HTR-8/SVneo (cell line): ENCODE data around the gene DYRK1A.

Experiments used
- DNase-seq: peaks from one replicate; pipeline ENCODE4 v3.0.0; 2011; ENCODE audit warnings: low spot score, mixed read lengths; ENCODE audit not compliant: insufficient read length
- FAIRE-seq: peaks from 2 replicates; lab custom pipeline; 2011; peaks lifted over from hg19 to GRCh38; lab: Jason Lieb, UNC

DYRK1A gene

GRCh38 chr21:37364722-37365121 is 1.9 kb upstream of the DYRK1A start:
- FAIRE-seq (no peak), DNase-seq (no peak)

- no peak for DNase-seq
These were observed 774 bp upstream of the DYRK1A start for GRCh38 chr21:37365517-37366481.

GRCh38 chr21:37367336-37367702 is 746 bp downstream of the DYRK1A start:
- FAIRE-seq: no peak
- DNase-seq: no peak

More at GRCh38 chr21:37365517-37366481, 774 bp upstream of the DYRK1A start:
- no peak for FAIRE-seq

GRCh38 chr21:37367703-37368540 is 1.3 kb downstream of the DYRK1A start:
- FAIRE-seq (no peak), DNase-seq (no peak)

- FAIRE-seq (no peak), DNase-seq (no peak)
These were observed 2.1 kb downstream of the DYRK1A start for GRCh38 chr21:37368541-37369279.

GRCh38 chr21:37369307-37369854 is 2.8 kb downstream of the DYRK1A start:
- no peak for FAIRE-seq
- DNase-seq: no peak

- DNase-seq (no peak), FAIRE-seq (no peak)
These were observed 3.8 kb downstream of the DYRK1A start for GRCh38 chr21:37370152-37371040.

- DNase-seq (no peak), FAIRE-seq (no peak)
These were observed 4.4 kb downstream of the DYRK1A start for GRCh38 chr21:37371041-37371397.

- FAIRE-seq: no peak
These were observed 5.7 kb downstream of the DYRK1A start for GRCh38 chr21:37372127-37372731.

GRCh38 chr21:37372951-37373350 is 6.4 kb downstream of the DYRK1A start:
- no peak for FAIRE-seq

More at GRCh38 chr21:37372127-37372731, 5.7 kb downstream of the DYRK1A start:
- no peak for DNase-seq

GRCh38 chr21:37373539-37373938 is 7.0 kb downstream of the DYRK1A start:
- DNase-seq (no peak), FAIRE-seq (no peak)

More at GRCh38 chr21:37372951-37373350, 6.4 kb downstream of the DYRK1A start:
- no peak for DNase-seq

GRCh38 chr21:37374027-37374426 is 7.5 kb downstream of the DYRK1A start:
- DNase-seq: no peak
- no peak for FAIRE-seq

- FAIRE-seq: no peak
- no peak for DNase-seq
These were observed 9.4 kb downstream of the DYRK1A start for GRCh38 chr21:37375866-37376574.

- DNase-seq: no peak
- FAIRE-seq: no peak
These were observed 12.1 kb downstream of the DYRK1A start for GRCh38 chr21:37378700-37379139.

- no peak for DNase-seq
- FAIRE-seq: no peak
These were observed 14.1 kb downstream of the DYRK1A start for GRCh38 chr21:37380349-37381323.

GRCh38 chr21:37381883-37382585 is 15.5 kb downstream of the DYRK1A start:
- DNase-seq: no peak
- no peak for FAIRE-seq
